ENCODE measurements around the gene ERC2. TPM values are rescaled to one million over a fixed set of nuclear protein-coding genes. Genes with fewer than 3 reads are reported as not detected.

ERC2 gene
- total and polyA plus RNA-seq, 8 donors, result 1.2 to 4.8 (median 2.3) TPM

- no peak for DNase-seq
Observed at GRCh38 chr3:55576621-55577388, 891.5 kb downstream of the ERC2 start.

GRCh38 chr3:55574671-55575070, 893.6 kb downstream of the ERC2 start:
- Histone ChIP-seq H3K27me3 (no peaks in the 10 kb centered on the region), H3K4me3 (no peak overlapping the region), H3K9me3 (no peaks in the 10 kb centered on the region), H3K36me3 (no peaks in the 10 kb centered on the region), H3K27ac (no peak overlapping the region), H3K4me1 (no peaks in the 10 kb centered on the region)
- FAIRE-seq (no peak), DNase-seq (no peak), ATAC-seq (no peak)
- intact Hi-C loops (cut with DNase I), result no loop called here
- no peak for TF ChIP-seq CTCF (IDR thresholded peaks at IDR 0.05)
- 88 to 89% methylated on average over 3 of the region's 3 CpGs for WGBS, 2 donors

More at GRCh38 chr3:55576621-55577388, 891.5 kb downstream of the ERC2 start:
- FAIRE-seq (no peak), ATAC-seq (no peak)
- 76 to 79% methylated on average over 17 of the region's 17 CpGs for WGBS, 2 donors
- Histone ChIP-seq H3K4me3 (no peak overlapping the region), H3K36me3 (no peaks in the 10 kb centered on the region), H3K9me3 (no peaks in the 10 kb centered on the region), H3K4me1 (no peaks in the 10 kb centered on the region), H3K27me3 (no peaks in the 10 kb centered on the region), H3K27ac (no peak overlapping the region)
- intact Hi-C loops (cut with DNase I), result no loop called here
- no peak for TF ChIP-seq CTCF (IDR thresholded peaks at IDR 0.05)

- Histone ChIP-seq H3K27ac (no peak overlapping the region), H3K36me3 (no peaks in the 10 kb centered on the region), H3K4me3 (no peak overlapping the region), H3K4me1 (no peaks in the 10 kb centered on the region), H3K27me3 (no peaks in the 10 kb centered on the region), H3K9me3 (no peaks in the 10 kb centered on the region)
- no peak for ATAC-seq
- DNase-seq, result no peak
- intact Hi-C loops (cut with DNase I), result no loop called here
- TF ChIP-seq CTCF (IDR thresholded peaks at IDR 0.05), result no peak
- 87 to 89% methylated on average over 2 of the region's 2 CpGs for WGBS, 2 donors
- no peak for FAIRE-seq
Observed at GRCh38 chr3:55572816-55573215, 895.5 kb downstream of the ERC2 start.

GRCh38 chr3:55571913-55572312, 896.4 kb downstream of the ERC2 start:
- Histone ChIP-seq H3K4me3 (no peak overlapping the region), H3K4me1 (no peaks in the 10 kb centered on the region), H3K27me3 (no peaks in the 10 kb centered on the region), H3K27ac (no peak overlapping the region), H3K36me3 (no peaks in the 10 kb centered on the region), H3K9me3 (no peaks in the 10 kb centered on the region)
- FAIRE-seq (no peak), DNase-seq (peak in 3 of 6 donors; percentile 21 to 44 (median 24)), ATAC-seq (peak in 3 of 4 donors; percentile 64 to 83 (median 78))
- peak in 1 of 4 donors; percentile 25 for TF ChIP-seq CTCF (IDR thresholded peaks at IDR 0.05)
- intact Hi-C loops (cut with DNase I), result no loop called here
- 53 to 57% methylated on average over 10 of the region's 10 CpGs for WGBS, 2 donors

- intact Hi-C loops (cut with DNase I), result no loop called here
- H3K4me1 ChIP-seq, result no peaks in the 10 kb centered on the region
- TF ChIP-seq CTCF (IDR thresholded peaks at IDR 0.05), result no peak
- no peaks in the 10 kb centered on the region for H3K27me3 ChIP-seq
- H3K9me3 ChIP-seq, result no peaks in the 10 kb centered on the region
- H3K36me3 ChIP-seq, result no peaks in the 10 kb centered on the region
- no peak for FAIRE-seq
- H3K27ac ChIP-seq, result no peak overlapping the region
- DNase-seq, result no peak
- 62 to 74% methylated on average over 3 of the region's 3 CpGs for WGBS, 2 donors
- ATAC-seq, result no peak
- H3K4me3 ChIP-seq, result no peak overlapping the region
Observed at GRCh38 chr3:55571216-55571813, 897.0 kb downstream of the ERC2 start.
